H1 (cell line): ENCODE results near the gene PIK3R5. TPM values are rescaled to one million over a fixed set of nuclear protein-coding genes. Genes with fewer than 3 reads are reported as not detected.

Experiments used
- CTCF ChIA-PET: fragments of 300-600 bp; sonication (Branson Sonifier 250); formaldehyde crosslinking; loops from one replicate; lab custom pipeline; 2021; ENCODE audit not compliant: partially characterized antibody; lab: Charles Lee
- POLR2A ChIA-PET: fragments of 300-600 bp; sonication (Branson Sonifier 250); formaldehyde crosslinking; loops from one replicate; lab custom pipeline; 2021; ENCODE audit warnings: inconsistent platforms; ENCODE audit not compliant: partially characterized antibody; lab: Charles Lee
- DNase-seq, 2 experiments: peaks; one replicate each; pipeline versions ENCODE4 v3.0.0 to v3.0.0-alpha.2; 2010 to 2022; ENCODE audit warnings: low spot score in 2 of 2, low read depth in 1 of 2, mixed read lengths in 1 of 2
- FAIRE-seq: peaks from 2 replicates; lab custom pipeline; 2011; peaks lifted over from hg19 to GRCh38; lab: Jason Lieb, UNC
- H2AFZ ChIP-seq: 2 replicates; pipeline ENCODE4 v1.8.1; 2012; ENCODE audit warnings: low read length, inconsistent platforms
- H2AK5ac ChIP-seq: 2 replicates; pipeline ENCODE4 v1.6.1; 2013; ENCODE audit warnings: low read depth, low read length
- H2BK120ac ChIP-seq: replicated peaks from 2 replicates; pipeline ENCODE3; 2013; ENCODE audit warnings: low read depth, low read length, inconsistent platforms
- H2BK12ac ChIP-seq: 2 replicates; pipeline ENCODE4 v1.6.1; 2013; ENCODE audit warnings: low read depth, low read length
- H2BK15ac ChIP-seq: 2 replicates; pipeline ENCODE4 v1.6.1; 2013; ENCODE audit warnings: low read length
- H2BK20ac ChIP-seq: 2 replicates; pipeline ENCODE4 v1.6.1; 2013; ENCODE audit warnings: low read length
- H2BK5ac ChIP-seq: 2 replicates; pipeline ENCODE4 v1.6.1; 2013; ENCODE audit warnings: low read depth, low read length
- H3K14ac ChIP-seq: 2 replicates; pipeline ENCODE4 v1.6.1; 2013; ENCODE audit warnings: inconsistent platforms; ENCODE audit not compliant: insufficient read length
- H3K18ac ChIP-seq: 2 replicates; pipeline ENCODE4 v1.6.1; 2013; ENCODE audit warnings: low read length; ENCODE audit errors: extremely low read depth
- H3K23ac ChIP-seq: 2 replicates; pipeline ENCODE4 v1.6.1; 2013; ENCODE audit warnings: inconsistent platforms; ENCODE audit not compliant: insufficient read length
- H3K23me2 ChIP-seq: 2 replicates; pipeline ENCODE4 v1.6.1; 2013; ENCODE audit warnings: low read depth, low read length
- H3K27ac ChIP-seq: 2 replicates; pipeline ENCODE4 v1.6.1; 2011; ENCODE audit warnings: low read depth, low read length, inconsistent platforms
- H3K27me3 ChIP-seq, 4 experiments: replicated peaks in 1 of 4; 1 replicate in 1 of 4; 2 replicates in 3 of 4; pipeline versions ENCODE4 v1.6.1 to v1.8.1; 2011 to 2013; ENCODE audit warnings: low read length in 3 of 4, mild to moderate bottlenecking in 3 of 4, inconsistent platforms in 2 of 4, mixed read lengths in 2 of 4, moderate library complexity in 1 of 4; ENCODE audit not compliant: control insufficient read depth in 3 of 4, insufficient read depth in 3 of 4; ENCODE audit errors: extremely low read depth in 1 of 4
- H3K36me3 ChIP-seq, 4 experiments: 2 replicates each; pipeline versions ENCODE4 v1.6.1 to v1.8.1; 2011 to 2013; ENCODE audit warnings: mild to moderate bottlenecking in 4 of 4, low read length in 3 of 4, moderate library complexity in 2 of 4, control low read depth in 1 of 4, inconsistent platforms in 1 of 4; ENCODE audit not compliant: insufficient read depth in 4 of 4, control insufficient read depth in 2 of 4
- H3K4ac ChIP-seq: replicated peaks from 2 replicates; pipeline ENCODE3; 2013; ENCODE audit warnings: low read length, low read depth, mixed read lengths, inconsistent platforms; ENCODE audit not compliant: insufficient read length
- H3K4me1 ChIP-seq, 4 experiments: replicated peaks in 1 of 4; 1 replicate in 1 of 4; 2 replicates in 3 of 4; pipeline versions ENCODE4 v1.6.1 to v1.8.1; 2011 to 2013; ENCODE audit warnings: low read length in 3 of 4, inconsistent platforms in 2 of 4, mixed read lengths in 1 of 4; ENCODE audit not compliant: insufficient read depth in 4 of 4, control insufficient read depth in 3 of 4
- H3K4me2 ChIP-seq, 2 experiments: 2 replicates each; pipeline versions ENCODE4 v1.6.1 to v1.8.1; 2011 to 2013; ENCODE audit warnings: low read depth in 2 of 2, low read length in 2 of 2, control low read depth in 1 of 2, inconsistent platforms in 1 of 2, mild to moderate bottlenecking in 1 of 2; ENCODE audit not compliant: insufficient read depth in 1 of 2
- H3K4me3 ChIP-seq, 4 experiments: fragments of 200-600, 300-600 bp in 1 of 4; sonication (generic), shearing (Covaris generic), sonication (Bioruptor Twin) in 1 of 4; 2 replicates each; pipeline versions ENCODE4 v1.5.1 to v1.8.1; 2011 to 2016; ENCODE audit warnings: low read length in 4 of 4, low read depth in 3 of 4, control low read depth in 2 of 4, inconsistent platforms in 2 of 4, mild to moderate bottlenecking in 2 of 4, mixed read lengths in 1 of 4, moderate library complexity in 1 of 4; ENCODE audit not compliant: insufficient read depth in 2 of 4; ENCODE audit errors: extremely low read depth in 1 of 4
- H3K56ac ChIP-seq: replicated peaks from 2 replicates; pipeline ENCODE3; 2013; ENCODE audit warnings: low read depth, mild to moderate bottlenecking, mixed read lengths, low read length, inconsistent platforms; ENCODE audit not compliant: insufficient read length
- H3K79me1 ChIP-seq: 2 replicates; pipeline ENCODE4 v1.6.1; 2013; ENCODE audit warnings: low read depth, low read length, control low read depth
- H3K79me2 ChIP-seq, 2 experiments: 2 replicates each; pipeline versions ENCODE4 v1.6.1 to v1.8.1; 2012 to 2013; ENCODE audit warnings: low read length in 2 of 2, mild to moderate bottlenecking in 2 of 2, inconsistent platforms in 1 of 2; ENCODE audit not compliant: insufficient read depth in 2 of 2, control insufficient read depth in 1 of 2
- H3K9ac ChIP-seq, 4 experiments: replicated peaks in 1 of 4; 1 replicate in 1 of 4; 2 replicates in 3 of 4; pipeline versions ENCODE4 v1.6.1 to v1.8.1; 2011 to 2013; ENCODE audit warnings: low read depth in 3 of 4, low read length in 3 of 4, control low read depth in 2 of 4, mild to moderate bottlenecking in 2 of 4, moderate library complexity in 2 of 4, inconsistent platforms in 1 of 4; ENCODE audit errors: extremely low read depth in 1 of 4
- H3K9me3 ChIP-seq, 2 experiments: 2 replicates each; pipeline versions ENCODE4 v1.6.1 to v1.8.1; 2012 to 2013; ENCODE audit warnings: mild to moderate bottlenecking in 2 of 2, moderate library complexity in 2 of 2, control low read depth in 1 of 2, inconsistent platforms in 1 of 2, low read depth in 1 of 2, low read length in 1 of 2, mixed read lengths in 1 of 2; ENCODE audit not compliant: insufficient read depth in 2 of 2
- H4K20me1 ChIP-seq, 2 experiments: replicated peaks in 1 of 2; 2 replicates each; pipeline versions ENCODE3 to v1.8.1; 2011 to 2013; ENCODE audit warnings: inconsistent platforms in 2 of 2, low read length in 2 of 2, mild to moderate bottlenecking in 1 of 2; ENCODE audit not compliant: insufficient read depth in 2 of 2, control insufficient read depth in 1 of 2
- H4K5ac ChIP-seq: 2 replicates; pipeline ENCODE4 v1.6.1; 2013; ENCODE audit warnings: low read length, low read depth, mixed read lengths, inconsistent platforms; ENCODE audit not compliant: insufficient read length
- H4K8ac ChIP-seq: 2 replicates; pipeline ENCODE4 v1.8.0; 2013; ENCODE audit warnings: mild to moderate bottlenecking, moderate library complexity, low read length, inconsistent platforms; ENCODE audit not compliant: insufficient read depth; ENCODE audit errors: extremely low read depth
- H4K91ac ChIP-seq: replicated peaks from 2 replicates; pipeline ENCODE3; 2013; ENCODE audit warnings: low read length, mixed read lengths, inconsistent platforms; ENCODE audit not compliant: insufficient read length
- ASH2L ChIP-seq: fragments of 200-600, 300-600 bp; sonication (generic); IDR thresholded peaks from one replicate; pipeline ENCODE4 v1.7.1; 2017; ENCODE audit warnings: low read length
- WGBS, 2 experiments: shearing (Covaris generic) in 1 of 2; methylation state at CpG; one replicate each; pipeline versions ENCODE4 v1.1.6 to v1.1.7; 2013 to 2015; ENCODE audit warnings: low lambda C conversion rate in 2 of 2, mixed read lengths in 2 of 2, inconsistent platforms in 1 of 2, low coverage in 1 of 2, missing lambda C conversion rate in 1 of 2; ENCODE audit not compliant: insufficient replicate concordance in 2 of 2, insufficient coverage in 1 of 2, insufficient read length in 1 of 2; ENCODE audit errors: extremely low coverage in 1 of 2, missing lambda C conversion rate in 1 of 2; 5-methylcytosine and 5-hydroxymethylcytosine counted together
- polyA plus RNA-seq, 7 experiments: library from polyadenylated mRNA; depleted of rRNA in 3 of 7; stranded (reverse) in 5 of 7; unstranded in 2 of 7; fragments of >200 nt in 5 of 7; fragments of 200-250 nt in 2 of 7; gene quantifications; 1 replicate in 5 of 7; 2 replicates in 1 of 7; 4 replicates in 1 of 7; pipeline versions ENCODE4 v1.2.1 to v1.2.3, GENCODE V29; 2011 to 2013; ENCODE audit warnings: missing spikeins in 2 of 7, mixed read lengths in 2 of 7
- total RNA-seq: library from RNA; stranded (reverse); fragmentation: NEBNext Ultra II Directional; extraction: Animal tissue kit (Norgen Biotek cat#: 25700); gene quantifications from 2 replicates; pipeline ENCODE4 v1.2.1, GENCODE V29; 2021
- TF ChIP-seq, protein P1 (sequence below): IDR thresholded peaks from 2 replicates; pipeline ENCODE4 v1.6.1; 2012; ENCODE audit warnings: low read length, inconsistent platforms

PIK3R5 gene
- total and polyA plus RNA-seq, 2 of the 8 experiments (the other 6 are each of a cell fraction or from before 2014, with no cell fraction given): 2.7 to 4.3 TPM

DNA sequence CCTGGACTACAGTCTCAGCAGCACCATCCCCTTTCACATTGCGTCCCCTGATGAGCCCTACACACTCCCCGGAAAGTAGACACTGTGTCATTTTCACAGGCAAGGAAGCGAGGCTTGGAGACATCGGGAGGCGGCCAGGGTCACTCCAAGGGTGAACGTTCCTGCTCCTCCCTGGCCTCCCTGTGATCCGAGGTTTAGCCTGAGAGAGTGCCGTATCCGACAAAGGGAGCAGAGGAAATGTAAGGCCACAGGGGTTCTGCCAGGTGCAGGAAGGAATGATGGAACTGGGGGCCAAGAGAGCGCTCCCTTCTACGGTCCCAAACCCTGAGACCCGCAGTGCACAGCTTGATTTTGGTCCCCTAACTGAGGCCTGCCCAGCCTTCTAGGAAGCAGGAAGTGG is 90.1 kb downstream of the PIK3R5 start:
- FAIRE-seq (no peak), DNase-seq (no peak)
- Histone ChIP-seq H3K79me1 (no peaks in the 10 kb centered on the region), H2BK12ac (peak overlapping the region; percentile 53; the same call in 1 of the 2 replicates), H2BK20ac (no peak overlapping the region), H3K36me3 (no peaks in the 10 kb centered on the region), H3K4ac (no peak overlapping the region), H3K27me3 (no peaks in the 10 kb centered on the region), H2AK5ac (no peak overlapping the region), H4K5ac (no peak overlapping the region), H3K9me3 (no peaks in the 10 kb centered on the region), H2BK15ac (peak overlapping the region; percentile 48; the same call in 1 of the 2 replicates), H3K23me2 (no peaks in the 10 kb centered on the region; the same call in 1 of the 2 replicates), H3K14ac (no peak overlapping the region), H3K4me2 (peak overlapping the region in 1 of 2 experiments; percentile 21; a peak in 1 of 4 replicates), H3K4me1 (peaks cover 0 to 9% (median 7%) of the 10 kb centered on the region in 4 experiments; a peak in 6 of 7 replicates), H2BK5ac (peak overlapping the region; percentile 71; the same call in 1 of the 2 replicates), H3K79me2 (no peaks in the 10 kb centered on the region), H3K4me3 (no peak overlapping the region), H4K8ac (no peak overlapping the region), H2AFZ (peak overlapping the region; percentile 42; the same call in 1 of the 2 replicates), H2BK120ac (no peak overlapping the region), H3K18ac (peak overlapping the region; percentile 48; the same call in 1 of the 2 replicates), H3K56ac (no peak overlapping the region), H4K91ac (no peak overlapping the region)
- ChIA-PET CTCF (interaction anchor here (1.5 to 2.6 kb wide), 2 partner anchors 15 to 19 kb away, joined by 4 to 14 read pairs; no protein-coding TSS in a partner anchor), POLR2A (interaction anchor here (1.1 kb wide), 1 partner anchor 19 kb away, joined by 3 read pairs; no protein-coding TSS in a partner anchor)
- TF ChIP-seq ASH2L: peak; percentile 26
- TF ChIP-seq, protein P1, sequence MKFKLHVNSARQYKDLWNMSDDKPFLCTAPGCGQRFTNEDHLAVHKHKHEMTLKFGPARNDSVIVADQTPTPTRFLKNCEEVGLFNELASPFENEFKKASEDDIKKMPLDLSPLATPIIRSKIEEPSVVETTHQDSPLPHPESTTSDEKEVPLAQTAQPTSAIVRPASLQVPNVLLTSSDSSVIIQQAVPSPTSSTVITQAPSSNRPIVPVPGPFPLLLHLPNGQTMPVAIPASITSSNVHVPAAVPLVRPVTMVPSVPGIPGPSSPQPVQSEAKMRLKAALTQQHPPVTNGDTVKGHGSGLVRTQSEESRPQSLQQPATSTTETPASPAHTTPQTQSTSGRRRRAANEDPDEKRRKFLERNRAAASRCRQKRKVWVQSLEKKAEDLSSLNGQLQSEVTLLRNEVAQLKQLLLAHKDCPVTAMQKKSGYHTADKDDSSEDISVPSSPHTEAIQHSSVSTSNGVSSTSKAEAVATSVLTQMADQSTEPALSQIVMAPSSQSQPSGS: no peak
- TF ChIP-seq, all 59 proteins: peak for 1
- H3K27ac ChIP-seq: no peak overlapping the region
- 81% methylated on average over 12 of the region's 12 CpGs; no CpG with 5 or more reads in 1 of the 2 experiments for WGBS, 2 experiments
- no peak overlapping the region for H3K23ac ChIP-seq
- no peak overlapping the region for H3K9ac ChIP-seq
- H4K20me1 ChIP-seq: no peaks in the 10 kb centered on the region
